T-helper 1 cell treated with Interleukin-12 subunit alpha and Interleukin-12 subunit beta and Interleukin-4 antibody, amounts not matched to agents 30 ng/mL and 1 ng/mL, for 36 hours (primary cell): ENCODE data around the gene BRSK2. TPM values are rescaled to one million over a fixed set of nuclear protein-coding genes. Genes with fewer than 3 reads are reported as not detected.

ENCODE experiments used
- intact Hi-C: fragments of 100-400 bp; cut with micrococcal nuclease; formaldehyde crosslinking; loops from one replicate; pipeline ENCODE4 v1.15.1; 2024
- total RNA-seq: library from RNA; stranded (reverse); gene quantifications from 2 replicates; pipeline ENCODE4 v1.2.3, GENCODE V29; 2022

Gene BRSK2
- total RNA-seq, 1 donor from 2014 or later: 0.44 TPM

DNA sequence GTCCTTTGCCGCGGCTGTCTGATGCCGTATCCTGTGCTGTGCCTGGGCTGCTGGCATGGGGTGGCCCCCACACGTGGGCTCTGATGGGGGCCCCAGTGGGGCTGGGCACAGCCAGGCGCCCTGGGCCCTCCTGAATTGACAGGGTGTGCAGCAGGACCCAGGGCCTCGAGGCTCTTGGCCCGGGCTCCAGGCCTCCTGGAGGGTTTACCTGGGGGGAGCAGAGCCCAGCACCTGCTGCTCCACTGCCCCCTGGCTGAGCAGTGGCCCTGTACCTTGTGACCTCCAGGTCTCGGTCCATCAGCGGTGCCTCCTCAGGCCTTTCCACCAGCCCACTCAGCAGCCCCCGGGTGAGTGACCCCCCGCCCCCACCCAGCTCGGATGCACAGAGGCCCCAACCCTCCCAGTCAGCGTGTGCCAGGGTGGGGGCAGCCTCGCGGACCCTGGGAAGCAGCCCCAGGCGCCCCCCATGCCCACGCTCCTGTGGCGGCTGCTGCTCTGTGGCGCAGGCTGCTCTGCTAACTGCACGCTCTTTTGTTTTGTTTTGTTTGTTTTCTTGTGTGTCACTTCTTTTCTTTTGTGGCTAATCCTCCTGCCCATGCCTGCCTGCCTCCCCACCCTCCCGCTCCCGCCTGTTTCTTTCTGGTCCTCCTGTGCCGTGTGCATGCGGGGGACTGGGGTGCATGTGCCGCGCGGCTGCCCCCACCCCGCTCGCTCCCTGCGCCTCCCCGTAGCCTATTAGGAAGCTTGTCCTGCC lies 59.9 kb downstream of the BRSK2 start:
- intact Hi-C loops: no loop called here

DNA sequence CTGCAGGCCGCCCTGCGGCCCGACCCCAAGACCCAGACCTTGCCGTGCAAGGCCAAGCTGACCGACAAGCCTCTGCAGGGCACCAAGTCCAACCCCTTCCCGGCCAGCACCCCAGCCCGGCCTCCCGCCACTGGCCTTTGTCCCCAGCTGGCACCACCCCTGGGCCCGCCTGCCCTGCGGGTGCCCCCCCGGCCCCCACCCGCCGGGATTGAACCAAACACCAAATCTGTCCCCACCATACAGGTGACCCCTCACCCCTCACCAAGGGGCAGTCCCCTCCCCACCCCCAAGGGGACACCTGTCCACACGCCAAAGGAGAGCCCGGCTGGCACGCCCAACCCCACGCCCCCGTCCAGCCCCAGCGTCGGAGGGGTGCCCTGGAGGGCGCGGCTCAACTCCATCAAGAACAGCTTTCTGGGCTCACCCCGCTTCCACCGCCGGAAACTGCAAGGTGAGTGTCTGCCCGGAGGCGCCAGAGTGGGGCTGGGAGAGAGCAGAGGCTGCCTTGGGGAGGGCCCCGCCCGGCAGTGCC lies 60.7 kb downstream of the BRSK2 start:
- intact Hi-C loops: no loop called here

DNA sequence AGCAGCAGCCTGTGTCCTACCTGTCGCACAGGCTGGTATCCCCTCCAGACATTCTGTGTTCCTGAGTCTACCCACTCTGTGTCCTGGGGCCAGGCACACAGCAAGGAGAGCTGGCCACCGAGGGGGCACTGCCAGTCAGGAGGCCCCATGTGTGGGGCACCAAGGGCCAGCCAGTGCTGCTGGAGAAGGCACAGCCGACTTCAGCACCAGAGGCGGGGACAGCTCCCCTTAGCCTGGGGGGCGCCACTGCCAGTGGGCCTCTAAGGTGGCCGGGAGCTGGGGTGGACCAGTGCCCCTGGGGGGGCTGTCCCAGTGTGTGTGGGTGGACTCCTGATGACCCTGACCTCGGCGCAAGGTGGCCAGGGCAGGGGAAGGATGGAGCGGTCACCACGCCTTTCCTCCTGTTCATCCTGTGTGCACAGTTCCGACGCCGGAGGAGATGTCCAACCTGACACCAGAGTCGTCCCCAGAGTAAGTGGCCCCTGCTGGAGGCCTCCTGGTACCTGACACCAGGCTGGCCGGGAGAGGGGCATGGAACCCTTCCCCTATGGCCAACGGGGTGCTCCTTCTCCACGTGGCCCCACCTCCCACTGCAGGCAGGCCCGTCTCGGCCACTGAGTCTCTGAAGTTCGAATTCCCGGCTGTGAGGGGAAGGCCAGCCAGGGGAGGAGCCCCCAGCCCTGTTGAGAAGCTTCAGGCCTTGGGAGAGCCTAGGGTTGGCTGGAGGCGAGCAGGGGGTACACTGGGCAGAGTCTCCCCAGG lies 61.4 kb downstream of the BRSK2 start:
- intact Hi-C loops: no loop called here

DNA sequence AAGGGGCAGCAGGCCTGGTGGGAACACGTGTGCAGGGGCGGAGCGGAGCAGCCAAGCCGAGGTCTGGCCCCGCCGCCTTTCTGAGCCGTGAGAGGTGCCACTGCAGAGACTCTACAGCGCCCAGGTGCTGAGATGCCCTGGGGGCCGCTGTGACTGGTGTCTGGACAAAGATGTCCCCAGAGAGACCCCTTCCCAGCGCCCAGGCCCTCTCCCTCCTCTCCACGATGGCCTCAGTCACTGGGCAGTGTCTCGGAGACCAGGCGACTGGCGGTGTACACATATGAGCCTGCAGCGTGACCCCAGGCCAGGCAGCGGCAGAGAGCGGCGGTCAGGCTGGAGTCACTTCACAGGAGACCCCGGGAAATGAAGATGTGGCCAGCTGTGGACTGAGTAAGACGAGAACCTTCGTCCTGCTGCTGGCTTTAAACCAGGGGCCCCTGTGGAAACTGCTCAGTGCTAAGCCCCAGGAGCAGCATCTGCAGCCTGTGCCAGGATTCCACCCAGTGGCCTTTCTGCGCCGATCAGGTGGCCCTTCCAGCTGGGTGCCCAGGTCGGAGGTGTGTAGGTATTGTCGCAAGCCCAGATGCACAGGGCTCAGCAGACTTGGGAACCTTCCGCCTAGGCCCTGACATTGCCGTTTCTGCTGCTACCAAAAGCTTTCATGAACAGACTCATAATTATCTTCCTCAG lies 62.2 kb downstream of the BRSK2 start:
- intact Hi-C loops: no loop called here

DNA sequence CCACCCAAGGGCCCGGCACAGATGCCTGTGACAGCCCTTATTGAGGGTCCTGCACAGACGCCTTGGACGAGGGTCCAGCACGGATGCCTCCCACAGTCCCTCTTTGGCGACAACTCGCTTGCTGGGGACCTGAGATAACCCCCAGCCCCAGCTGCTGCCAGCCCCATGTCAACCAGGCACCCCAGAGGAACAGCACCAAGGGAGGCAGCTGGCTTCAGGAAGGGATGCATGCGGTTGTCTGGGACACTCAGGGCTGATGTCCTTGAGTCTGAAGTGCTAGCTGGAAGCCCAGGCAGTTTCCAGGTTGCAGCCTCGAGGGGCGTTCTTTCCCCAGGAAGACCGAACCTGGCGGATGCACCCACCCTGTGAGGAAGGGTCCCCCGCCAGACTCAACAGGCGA lies 63.0 kb downstream of the BRSK2 start:
- intact Hi-C loops: loop anchor here (1.0 kb wide), 1 partner anchor 122 kb away; no protein-coding TSS in a partner anchor

DNA sequence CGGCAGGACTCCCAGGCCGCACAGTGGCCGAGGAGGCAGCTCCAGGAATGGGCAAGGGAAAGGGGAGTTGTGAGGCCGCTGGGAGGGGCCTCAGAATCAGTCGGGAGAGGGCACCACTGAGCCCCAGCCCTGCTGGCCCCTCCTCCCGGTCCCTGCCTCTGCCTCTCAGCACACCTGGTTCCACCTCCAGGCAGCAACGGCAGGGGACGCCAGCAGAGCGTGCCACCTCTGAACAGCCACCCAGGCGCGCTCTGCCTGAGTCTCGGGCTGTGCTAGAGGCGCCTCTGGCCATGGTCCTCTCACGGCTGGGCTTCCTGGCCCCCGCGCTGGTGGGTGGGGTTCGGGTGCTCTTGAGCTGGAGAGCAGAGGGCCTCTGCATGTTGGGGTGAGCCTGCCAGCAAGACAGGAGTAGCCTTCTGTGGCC lies 63.9 kb downstream of the BRSK2 start:
- intact Hi-C loops: loop anchor here (1.0 kb wide), 1 partner anchor 121 kb away; no protein-coding TSS in a partner anchor

DNA sequence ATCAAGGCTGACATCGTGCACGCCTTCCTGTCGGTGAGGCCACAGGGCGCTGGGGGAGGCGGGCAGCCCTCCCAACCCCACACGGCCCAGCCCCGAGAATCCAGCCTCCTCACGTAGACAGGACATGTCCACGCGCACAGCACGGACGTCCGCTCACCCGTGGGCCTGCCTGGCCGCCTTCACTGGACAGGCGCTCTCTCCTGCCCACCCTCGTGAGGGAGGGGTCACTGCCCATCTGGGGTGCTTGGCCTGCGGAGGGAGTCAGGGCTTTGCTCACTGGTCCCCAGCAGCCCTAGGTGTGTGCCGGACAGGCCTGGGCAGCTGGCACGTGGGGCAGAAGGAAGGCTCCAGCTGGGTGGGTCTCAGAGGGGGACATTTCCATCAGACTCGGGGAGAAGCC lies 64.8 kb downstream of the BRSK2 start:
- intact Hi-C loops: no loop called here

DNA sequence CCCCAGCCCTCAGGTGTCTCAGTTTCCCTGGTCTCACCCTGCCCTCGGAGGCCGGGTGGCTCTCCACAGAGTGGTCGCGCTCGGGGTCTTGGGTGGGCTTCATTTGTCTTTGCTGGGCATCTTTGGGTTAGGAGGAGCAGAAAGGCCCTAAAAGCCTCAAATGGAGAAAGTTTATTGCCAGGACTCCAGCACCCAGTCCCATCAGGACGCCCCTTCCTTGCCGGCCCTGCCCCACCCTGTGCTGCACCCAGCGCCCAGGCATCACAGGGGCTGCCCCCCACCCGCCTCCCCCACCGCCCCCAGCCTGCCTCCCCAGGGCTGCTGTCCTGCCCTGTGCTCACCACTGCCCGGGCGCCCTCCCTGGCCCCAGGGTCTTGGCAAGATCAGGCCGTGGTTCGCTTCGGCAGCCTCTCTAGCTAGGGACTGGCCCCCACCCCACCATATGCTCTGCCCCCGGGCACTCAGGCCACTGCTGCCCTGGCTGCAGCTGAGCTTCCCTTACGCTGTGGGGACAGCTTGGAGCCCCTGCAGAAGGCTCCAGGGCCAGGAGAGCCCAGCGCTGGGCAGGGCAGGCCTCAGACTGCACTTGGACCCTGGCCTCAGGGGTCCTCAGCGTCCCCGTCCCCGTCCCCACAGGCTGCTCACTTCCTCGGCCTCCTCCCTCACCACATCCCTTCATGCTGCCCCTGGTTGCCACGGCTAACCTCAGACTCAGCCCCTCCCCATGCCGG lies 65.5 kb downstream of the BRSK2 start:
- intact Hi-C loops: no loop called here

DNA sequence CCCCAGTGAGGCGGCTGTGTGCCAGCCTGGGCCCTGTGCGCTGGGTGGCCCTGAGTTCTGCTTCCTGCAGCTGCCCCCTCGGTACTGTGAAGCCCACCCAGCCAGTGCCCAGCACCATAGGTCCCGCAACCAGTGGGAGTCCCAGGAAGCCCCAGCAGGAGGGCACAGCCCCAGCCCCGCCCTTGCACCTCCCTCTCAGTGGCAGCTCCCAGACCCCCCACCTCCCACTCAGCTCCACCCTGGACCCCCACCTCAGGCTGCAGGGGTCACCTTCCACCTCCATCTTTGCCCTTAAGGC lies 66.0 kb downstream of the BRSK2 start:
- intact Hi-C loops: no loop called here

DNA sequence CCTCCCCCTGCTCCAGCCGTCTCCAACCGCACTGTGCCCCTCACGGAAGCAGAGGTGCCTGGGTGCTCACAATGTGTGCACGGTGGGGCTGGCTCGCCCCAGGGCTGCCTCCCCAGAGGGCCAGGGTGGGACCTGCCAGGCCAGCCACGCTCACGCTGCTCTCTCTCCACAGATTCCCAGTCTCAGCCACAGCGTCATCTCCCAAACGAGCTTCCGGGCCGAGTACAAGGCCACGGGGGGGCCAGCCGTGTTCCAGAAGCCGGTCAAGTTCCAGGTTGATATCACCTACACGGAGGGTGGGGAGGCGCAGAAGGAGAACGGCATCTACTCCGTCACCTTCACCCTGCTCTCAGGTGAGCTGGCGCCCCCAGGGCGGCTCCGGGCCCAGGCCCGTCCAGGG lies 66.4 kb downstream of the BRSK2 start:
- intact Hi-C loops: no loop called here

DNA sequence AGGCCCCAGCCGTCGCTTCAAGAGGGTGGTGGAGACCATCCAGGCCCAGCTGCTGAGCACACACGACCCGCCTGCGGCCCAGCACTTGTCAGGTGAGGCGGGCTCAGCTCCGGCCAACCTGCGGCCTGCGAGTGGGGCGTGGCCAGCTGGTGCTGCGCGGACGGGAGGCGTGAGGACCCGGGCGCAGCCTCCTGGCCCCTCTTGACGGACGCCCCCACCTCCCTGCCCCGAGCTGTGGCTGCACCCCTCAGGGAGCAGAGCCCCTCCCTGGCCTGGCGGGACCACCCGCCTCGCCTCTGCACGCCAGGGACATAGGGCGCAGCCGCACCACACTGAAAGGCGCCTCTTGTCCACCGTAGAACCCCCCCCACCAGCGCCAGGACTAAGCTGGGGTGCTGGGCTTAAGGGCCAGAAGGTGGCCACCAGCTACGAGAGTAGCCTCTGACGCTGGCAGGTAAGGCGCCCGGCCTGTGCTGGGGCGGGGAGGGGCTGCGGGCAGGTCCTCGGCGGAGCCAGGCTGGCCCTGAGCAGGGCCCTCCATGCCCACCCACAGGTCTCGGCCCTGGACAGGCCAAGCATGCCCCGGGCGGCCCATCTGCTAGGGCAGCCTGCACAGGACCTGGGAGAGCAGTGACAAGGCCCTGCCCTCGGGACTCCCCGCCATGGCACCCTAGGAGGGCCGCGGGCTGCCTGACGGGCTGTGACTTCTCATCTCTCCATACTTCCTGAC lies 67.0 kb downstream of the BRSK2 start:
- intact Hi-C loops: no loop called here

DNA sequence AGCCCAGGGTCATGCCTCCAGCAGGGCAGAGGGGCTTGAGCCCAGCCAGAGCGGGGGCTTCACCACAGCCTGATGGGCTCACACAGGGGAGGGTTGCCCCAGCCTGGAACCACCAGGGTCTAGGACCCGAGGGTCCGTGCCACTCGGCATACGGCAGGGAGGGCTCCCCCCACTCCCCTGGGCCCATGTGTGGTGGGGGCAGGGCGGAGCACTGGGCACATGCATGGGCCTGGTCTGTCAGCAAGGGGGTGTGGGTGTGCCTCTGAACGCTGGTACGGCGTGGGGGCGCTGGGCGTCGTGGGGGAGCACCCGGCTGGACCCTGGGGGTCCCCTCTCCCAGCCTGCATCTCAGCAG lies 67.6 kb downstream of the BRSK2 start:
- intact Hi-C loops: no loop called here

DNA sequence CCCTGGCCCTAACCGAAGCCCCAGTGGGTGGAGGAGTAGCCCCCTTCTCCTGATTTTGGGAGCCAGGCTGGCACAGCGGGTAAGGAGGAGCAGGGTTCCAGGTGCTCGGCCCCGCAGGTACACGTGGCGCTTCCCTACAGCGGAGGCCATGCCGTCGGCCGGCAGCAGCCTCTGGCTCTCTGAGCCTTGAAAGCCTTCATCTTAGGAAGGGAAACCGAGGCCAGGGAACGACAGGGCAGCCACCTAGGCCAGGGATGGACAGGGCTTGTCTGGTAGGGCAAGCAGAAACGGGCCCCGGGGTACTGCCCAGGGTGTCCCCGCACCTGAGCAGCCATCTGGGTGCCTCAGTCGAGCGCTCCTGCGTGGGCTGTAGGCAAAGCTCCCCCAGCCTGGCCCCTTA lies 68.1 kb downstream of the BRSK2 start:
- intact Hi-C loops: no loop called here

DNA sequence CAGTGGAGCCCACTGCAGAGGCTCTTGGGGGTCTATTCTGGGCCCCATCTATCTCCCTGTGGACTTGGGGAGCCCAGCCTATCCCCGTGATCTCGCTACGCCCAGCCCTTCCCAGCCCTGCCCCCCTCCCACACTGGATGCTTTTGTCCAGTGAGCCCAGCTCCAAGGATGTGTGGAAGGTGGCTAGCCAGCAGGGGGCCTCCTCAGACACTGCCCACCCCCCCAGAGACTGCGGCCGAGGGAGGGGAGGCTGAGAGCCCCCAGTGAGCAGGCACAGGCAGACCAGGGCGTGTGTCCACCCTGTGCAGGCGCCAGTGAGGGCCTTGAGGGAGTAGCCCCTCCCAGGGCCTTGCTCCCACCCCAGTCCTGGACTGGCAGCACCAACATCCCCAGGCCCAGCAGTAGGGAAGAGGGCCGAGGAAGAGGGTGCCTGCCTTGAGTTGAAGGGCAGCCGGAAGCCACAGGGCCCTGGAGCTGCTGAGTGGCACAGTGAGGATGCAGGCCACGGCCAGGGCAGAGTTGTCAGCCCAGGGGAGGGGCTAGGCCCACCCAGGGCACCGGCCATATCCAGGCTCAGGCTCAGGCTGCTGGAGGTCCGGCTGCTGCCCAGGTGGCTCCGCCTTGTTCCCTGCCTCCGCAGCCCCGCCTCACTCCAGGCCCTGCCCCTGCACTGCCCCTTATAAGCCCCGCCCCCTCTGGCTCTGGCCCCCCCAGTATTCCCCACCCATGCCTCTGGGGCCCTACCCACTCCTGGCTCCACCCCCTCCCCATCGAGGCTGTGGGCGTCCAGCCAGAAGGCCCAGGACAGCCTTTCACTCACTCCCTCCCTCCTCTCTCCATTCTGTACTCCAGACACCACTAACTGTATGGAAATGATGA lies 68.8 kb downstream of the BRSK2 start:
- intact Hi-C loops: no loop called here

DNA sequence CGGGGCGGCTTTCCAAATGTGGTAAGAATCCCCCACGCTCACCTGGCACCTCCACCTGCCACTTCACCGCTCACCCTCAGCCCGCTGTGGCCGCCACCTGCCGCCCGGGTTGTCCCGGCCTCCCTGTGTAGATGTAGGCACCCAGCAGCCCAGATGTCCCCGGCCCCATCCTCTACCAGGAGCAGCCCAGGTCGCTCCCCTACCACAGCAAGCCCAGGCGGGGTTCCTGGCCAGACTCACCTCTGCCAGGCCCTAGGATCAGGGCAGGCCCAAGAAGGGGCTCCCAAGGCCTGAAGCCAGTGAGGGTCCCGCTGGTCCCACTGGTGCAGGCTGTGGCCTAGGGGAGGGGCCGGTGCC lies 69.5 kb downstream of the BRSK2 start:
- intact Hi-C loops: no loop called here

DNA sequence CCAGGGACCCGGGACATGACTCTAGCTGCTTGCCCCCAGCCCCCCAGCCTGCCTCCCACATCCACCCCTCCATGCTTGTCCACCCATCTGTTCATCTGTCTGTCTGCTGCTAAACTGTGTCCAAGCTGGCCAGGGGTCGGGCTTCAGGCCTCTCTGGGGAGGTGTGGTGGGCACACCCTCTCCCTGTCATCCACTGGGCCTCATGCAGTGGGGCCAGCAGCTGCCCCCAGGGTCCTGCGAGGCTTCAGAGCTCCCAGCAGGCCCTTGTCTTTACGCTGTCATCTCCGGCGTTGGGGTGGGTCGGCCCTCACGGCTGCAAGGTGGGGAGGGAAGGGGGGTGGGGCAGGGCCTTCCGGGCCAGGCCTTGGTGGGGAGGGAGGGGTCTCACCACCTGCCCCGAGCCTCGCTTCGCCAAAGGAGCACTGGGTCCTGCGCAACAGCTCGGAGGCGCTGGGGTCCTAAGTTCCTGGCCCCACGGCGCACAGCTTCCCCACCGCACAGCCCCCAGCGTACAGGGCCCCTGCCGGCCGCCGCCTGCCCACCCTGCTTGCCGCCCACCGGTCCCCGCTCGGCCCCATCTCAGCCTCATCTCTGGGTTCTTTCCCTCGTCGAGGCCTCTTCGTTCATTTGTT lies 70.1 kb downstream of the BRSK2 start:
- intact Hi-C loops: no loop called here

DNA sequence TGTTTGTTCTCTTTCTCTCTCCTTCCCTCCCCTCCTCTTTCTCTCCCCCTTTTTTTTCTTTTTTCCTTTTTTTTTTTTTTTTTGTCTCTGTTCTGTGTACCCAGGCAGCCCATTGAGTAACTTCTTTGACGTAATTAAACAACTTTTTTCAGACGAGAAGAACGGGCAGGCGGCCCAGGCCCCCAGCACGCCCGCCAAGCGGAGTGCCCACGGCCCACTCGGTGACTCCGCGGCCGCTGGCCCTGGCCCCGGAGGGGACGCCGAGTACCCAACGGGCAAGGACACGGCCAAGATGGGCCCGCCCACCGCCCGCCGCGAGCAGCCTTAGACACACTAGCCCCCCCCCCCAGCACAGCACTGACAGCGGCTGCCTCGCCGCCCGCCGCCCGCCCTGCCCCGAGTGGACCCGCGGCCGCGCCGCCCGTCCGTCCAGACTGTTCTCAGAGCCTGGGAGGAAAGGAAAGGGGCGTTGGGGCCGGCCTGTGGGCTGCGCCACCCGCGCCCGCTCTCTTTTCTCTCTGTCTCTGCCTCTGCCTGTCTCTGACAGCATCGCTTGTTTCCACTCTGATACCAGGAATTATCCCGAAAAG lies 70.8 kb downstream of the BRSK2 start:
- intact Hi-C loops: no loop called here

DNA sequence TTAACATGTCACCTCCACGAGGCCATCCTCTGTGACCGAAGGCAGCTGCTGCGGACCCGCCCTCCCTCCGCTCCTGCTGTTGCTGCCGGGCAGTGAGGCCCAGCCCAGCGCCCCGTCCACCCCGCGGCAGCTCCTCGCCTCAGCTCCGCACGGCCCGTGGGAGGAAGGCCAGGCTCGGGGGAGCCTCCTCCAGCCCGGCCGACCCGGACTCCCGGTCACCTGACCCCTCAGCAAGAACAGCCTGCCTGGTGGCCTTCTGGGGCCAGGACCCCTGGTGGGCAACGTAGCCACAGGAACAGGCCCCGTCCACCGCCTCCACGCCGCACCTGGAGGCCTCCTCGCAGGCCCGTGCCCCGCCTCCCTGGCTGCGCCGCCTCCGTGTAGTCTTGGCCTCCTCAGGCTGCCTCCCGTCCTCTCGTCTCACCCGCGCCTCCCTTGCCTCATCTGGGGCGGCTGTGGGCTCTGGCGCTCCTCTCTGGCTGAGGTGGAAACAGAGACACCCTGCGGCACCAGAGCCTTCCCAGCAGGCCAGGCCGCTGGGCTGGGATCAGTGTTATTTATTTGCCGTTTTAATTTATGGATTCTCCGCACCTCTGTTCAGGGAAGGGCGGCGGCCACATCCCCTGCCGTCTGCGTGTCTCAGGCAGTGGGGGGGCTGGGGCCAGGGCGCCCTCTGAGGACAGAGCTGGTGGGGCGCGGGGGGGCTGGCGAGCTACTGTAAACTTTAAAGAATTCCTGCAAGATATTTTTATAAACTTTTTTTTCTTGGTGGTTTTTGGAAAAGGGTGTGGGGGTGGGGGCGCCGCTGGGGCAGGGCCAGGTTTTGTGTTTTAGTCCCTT lies 71.5 kb downstream of the BRSK2 start:
- intact Hi-C loops: no loop called here
